ENCODE results near the gene GFOD1. TPM values are rescaled to one million over a fixed set of nuclear protein-coding genes. Genes with fewer than 3 reads are reported as not detected.

GFOD1 gene
- total RNA-seq, 1 experiment from 2014 or later = 29.5 TPM

DNA sequence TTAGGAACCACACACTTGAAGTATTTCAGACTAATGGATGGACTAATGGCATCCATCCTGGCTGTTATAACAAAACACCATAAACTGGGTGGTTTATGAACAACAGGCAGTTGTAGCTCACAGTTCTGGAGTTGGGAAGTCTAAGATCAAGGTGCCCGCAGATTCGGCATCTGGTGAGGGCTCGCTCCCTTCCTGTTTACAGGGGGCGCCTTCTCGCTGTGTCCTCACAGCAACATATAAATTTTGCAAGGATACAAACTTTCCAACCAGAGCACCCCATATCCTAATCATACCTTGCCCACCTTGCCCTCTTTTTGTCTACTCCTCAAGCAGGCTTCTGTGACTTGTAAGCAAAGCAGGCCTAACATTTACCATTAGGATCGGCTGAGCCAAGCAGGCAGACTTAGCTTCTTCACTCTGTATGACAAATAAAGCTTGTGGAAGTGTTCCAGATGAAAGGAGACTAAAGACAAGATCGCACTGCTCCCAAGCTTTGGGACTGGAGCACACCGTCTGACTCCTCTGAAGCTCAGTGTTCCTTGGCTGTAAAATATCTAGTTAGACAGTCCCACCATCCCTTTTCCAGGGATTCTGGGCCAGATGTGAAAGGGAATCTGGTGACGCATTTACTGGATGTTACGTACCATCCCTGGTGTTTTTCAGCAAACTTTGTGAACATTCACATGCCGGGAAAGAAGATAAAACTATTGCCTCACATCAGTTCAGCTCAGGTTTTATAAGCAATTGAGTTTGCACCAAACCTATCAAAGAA is 34.9 kb downstream of the GFOD1 start:
- Histone ChIP-seq H3K4me1 (ENCODE audit: low read length) (peaks cover 51% of the 10 kb centered on the region), H2AFZ (ENCODE audit: low read length) (no peak overlapping the region), H3K79me2 (ENCODE audit: low read length) (peaks cover 85% of the 10 kb centered on the region), H3K9me2 (replicated peaks; ENCODE audit: insufficient read depth, low read length) (no peaks in the 10 kb centered on the region), H3K27me3 (ENCODE audit: low read length) (no peaks in the 10 kb centered on the region), H4K20me1 (ENCODE audit: insufficient read depth, low read depth, low read length) (peaks cover 27% of the 10 kb centered on the region), H3K27ac (ENCODE audit: low read length) (no peak overlapping the region), H3K9ac (ENCODE audit: low read length) (no peak overlapping the region), H3K36me3 (ENCODE audit: insufficient read depth, low read length) (peaks cover 12% of the 10 kb centered on the region), H3K9me3 (ENCODE audit: low read length) (no peaks in the 10 kb centered on the region), H3K4me3 (ENCODE audit: low read length) (no peak overlapping the region), H3K4me2 (ENCODE audit: low read depth, low read length, poor library complexity, severe bottlenecking) (no peak overlapping the region)
- DNase-seq = no peak

DNA sequence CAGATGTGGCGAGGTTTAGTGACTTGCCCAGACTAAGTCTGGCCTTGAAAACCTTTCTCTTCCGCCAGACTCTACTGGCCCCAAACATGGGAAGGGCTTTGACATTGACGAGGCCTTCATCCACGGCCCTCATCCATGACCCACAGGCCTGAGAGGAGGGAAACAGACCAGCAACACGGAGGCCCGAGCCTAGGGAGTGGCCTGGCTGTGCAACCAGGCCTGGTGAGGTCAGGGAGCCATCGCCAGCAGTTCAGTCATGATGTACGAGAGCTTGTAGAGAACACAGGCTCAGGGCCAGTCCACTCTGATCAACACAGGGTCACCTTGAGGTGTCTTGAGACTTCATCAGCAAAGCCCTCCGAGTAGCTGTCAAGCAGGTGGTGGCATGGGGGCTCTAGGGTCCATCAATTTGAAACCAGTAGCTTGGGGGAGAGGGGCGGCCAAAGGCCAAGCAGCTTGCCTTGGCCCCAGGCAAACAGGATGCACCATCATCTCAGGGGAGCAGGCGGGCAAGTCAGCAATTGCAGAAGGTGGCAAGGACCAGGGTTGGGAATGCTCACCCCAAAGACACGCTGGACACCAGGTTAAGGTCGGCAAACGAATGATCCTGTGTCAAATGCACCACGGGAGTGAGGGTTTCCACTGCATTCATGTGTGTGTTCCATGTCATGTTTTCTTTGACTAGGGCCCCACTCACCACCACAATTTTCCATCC is 36.1 kb downstream of the GFOD1 start:
- H3K9me2 ChIP-seq (replicated peaks; ENCODE audit: insufficient read depth, low read length) = no peaks in the 10 kb centered on the region
- H3K79me2 ChIP-seq (ENCODE audit: low read length) = peaks cover 82% of the 10 kb centered on the region
- peaks cover 40% of the 10 kb centered on the region for H3K4me1 ChIP-seq (ENCODE audit: low read length)
- H3K9me3 ChIP-seq (ENCODE audit: low read length) = no peaks in the 10 kb centered on the region
- H3K27me3 ChIP-seq (ENCODE audit: low read length) = no peaks in the 10 kb centered on the region
- H3K4me2 ChIP-seq (ENCODE audit: low read depth, low read length, poor library complexity, severe bottlenecking) = no peak overlapping the region
- peaks cover 18% of the 10 kb centered on the region for H4K20me1 ChIP-seq (ENCODE audit: insufficient read depth, low read depth, low read length)
- DNase-seq = no peak
- no peak overlapping the region for H3K4me3 ChIP-seq (ENCODE audit: low read length)
- H3K36me3 ChIP-seq (ENCODE audit: insufficient read depth, low read length) = peaks cover 12% of the 10 kb centered on the region
- no peak overlapping the region for H3K9ac ChIP-seq (ENCODE audit: low read length)
- no peak overlapping the region for H3K27ac ChIP-seq (ENCODE audit: low read length)
- no peak overlapping the region for H2AFZ ChIP-seq (ENCODE audit: low read length)

DNA sequence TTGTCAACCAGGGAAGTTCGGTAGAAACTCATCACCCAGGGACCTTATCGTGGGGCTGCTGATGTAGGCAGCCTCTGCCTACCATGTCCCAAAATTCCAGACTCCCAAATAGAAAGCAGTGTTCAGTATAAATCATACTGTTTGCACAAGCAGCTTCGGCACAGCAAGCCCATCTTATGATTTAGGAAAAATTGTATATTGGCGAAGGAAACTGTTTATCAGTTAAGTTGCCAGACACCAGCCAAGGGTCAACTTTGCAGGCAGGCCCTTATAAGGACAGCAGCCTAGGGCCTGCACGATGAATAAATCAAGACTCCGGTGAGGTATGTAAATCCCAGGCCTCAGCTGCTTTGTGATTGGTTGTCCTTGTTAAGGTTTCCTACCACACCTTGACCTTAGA is 36.8 kb downstream of the GFOD1 start:
- Histone ChIP-seq H3K9ac (ENCODE audit: low read length) (no peak overlapping the region), H3K79me2 (ENCODE audit: low read length) (peaks cover 82% of the 10 kb centered on the region), H3K4me1 (ENCODE audit: low read length) (peaks cover 36% of the 10 kb centered on the region), H3K9me3 (ENCODE audit: low read length) (no peaks in the 10 kb centered on the region), H2AFZ (ENCODE audit: low read length) (no peak overlapping the region), H3K4me2 (ENCODE audit: low read depth, low read length, poor library complexity, severe bottlenecking) (no peak overlapping the region), H3K9me2 (replicated peaks; ENCODE audit: insufficient read depth, low read length) (no peaks in the 10 kb centered on the region), H4K20me1 (ENCODE audit: insufficient read depth, low read depth, low read length) (peaks cover 17% of the 10 kb centered on the region; the same call in 1 of the 2 replicates), H3K4me3 (ENCODE audit: low read length) (no peak overlapping the region), H3K27ac (ENCODE audit: low read length) (no peak overlapping the region), H3K36me3 (ENCODE audit: insufficient read depth, low read length) (peaks cover 12% of the 10 kb centered on the region), H3K27me3 (ENCODE audit: low read length) (no peaks in the 10 kb centered on the region)
- no peak for DNase-seq

DNA sequence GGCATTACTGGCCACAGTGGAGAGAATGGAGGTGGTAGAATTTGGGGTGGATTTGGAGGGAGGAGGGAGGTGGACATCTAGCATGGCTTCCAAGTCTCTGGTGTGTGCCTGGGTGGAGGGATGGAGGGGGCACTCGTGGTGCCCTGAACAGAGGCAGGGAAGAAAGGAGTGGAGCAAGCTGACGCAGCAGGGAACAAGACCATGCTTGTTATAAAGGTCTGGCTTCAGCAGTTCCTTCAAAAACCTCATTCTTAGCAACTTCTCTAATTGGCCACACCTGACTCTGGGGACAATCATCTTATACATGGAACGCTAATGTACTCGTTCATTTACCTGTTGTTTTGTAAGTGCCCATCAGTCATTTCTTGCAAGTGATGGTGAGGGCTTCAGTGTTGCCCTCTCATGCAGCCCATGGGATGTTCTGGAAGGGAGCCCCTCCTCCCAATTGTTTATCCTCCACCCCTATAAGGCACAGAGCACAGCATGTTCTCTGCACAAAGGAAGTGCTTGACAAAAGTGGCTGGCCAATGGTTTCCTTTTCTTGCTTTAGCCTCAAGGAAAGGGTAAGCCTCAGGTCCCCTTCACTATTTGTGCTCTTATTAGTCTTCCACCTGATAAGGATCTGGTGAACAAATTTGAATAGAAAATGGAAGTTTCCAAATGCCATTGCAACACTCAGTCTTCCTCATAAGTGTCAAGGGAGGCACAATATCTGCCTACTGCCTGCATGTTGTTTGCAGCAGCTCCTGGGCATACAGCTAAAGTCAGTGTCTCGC is 39.3 kb downstream of the GFOD1 start:
- Histone ChIP-seq H4K20me1 (ENCODE audit: insufficient read depth, low read depth, low read length) (0 out of 2 replicates have a peak, but pooled peaks cover 7% of the 10 kb centered on the region), H2AFZ (ENCODE audit: low read length) (no peak overlapping the region), H3K9me2 (replicated peaks; ENCODE audit: insufficient read depth, low read length) (no peaks in the 10 kb centered on the region), H3K36me3 (ENCODE audit: insufficient read depth, low read length) (peaks cover 9% of the 10 kb centered on the region), H3K27ac (ENCODE audit: low read length) (peak overlapping the region; percentile 64), H3K4me3 (ENCODE audit: low read length) (no peak overlapping the region), H3K79me2 (ENCODE audit: low read length) (peaks cover 73% of the 10 kb centered on the region), H3K4me2 (ENCODE audit: low read depth, low read length, poor library complexity, severe bottlenecking) (peak overlapping the region; percentile 36), H3K4me1 (ENCODE audit: low read length) (peaks cover 19% of the 10 kb centered on the region), H3K27me3 (ENCODE audit: low read length) (no peaks in the 10 kb centered on the region), H3K9me3 (ENCODE audit: low read length) (no peaks in the 10 kb centered on the region), H3K9ac (ENCODE audit: low read length) (no peak overlapping the region)
- DNase-seq = peak; percentile 53

DNA sequence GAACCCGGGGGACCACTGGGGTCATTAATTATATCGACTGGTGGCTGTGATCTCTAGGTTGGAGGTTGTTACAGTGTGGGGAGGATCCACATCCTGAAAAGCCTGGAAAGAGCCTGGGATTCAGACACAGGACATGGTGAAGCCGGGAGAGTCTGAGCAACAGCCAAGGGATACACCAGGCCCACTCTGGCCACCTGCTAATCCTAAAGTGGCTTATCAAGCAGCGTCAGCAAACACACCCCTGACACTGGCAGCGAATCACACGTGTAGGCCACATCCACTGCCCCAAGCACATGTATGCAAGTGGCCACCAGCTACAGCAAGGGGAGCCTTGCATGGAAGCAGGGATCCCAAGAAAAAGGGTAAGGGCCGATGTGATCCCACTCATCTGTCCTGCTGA is 41.0 kb downstream of the GFOD1 start:
- Histone ChIP-seq H3K4me3 (ENCODE audit: low read length) (no peak overlapping the region), H3K4me2 (ENCODE audit: low read depth, low read length, poor library complexity, severe bottlenecking) (no peak overlapping the region), H3K9ac (ENCODE audit: low read length) (no peak overlapping the region), H3K4me1 (ENCODE audit: low read length) (peaks cover 19% of the 10 kb centered on the region), H2AFZ (ENCODE audit: low read length) (no peak overlapping the region), H3K79me2 (ENCODE audit: low read length) (peaks cover 75% of the 10 kb centered on the region), H3K27ac (ENCODE audit: low read length) (no peak overlapping the region), H3K27me3 (ENCODE audit: low read length) (no peaks in the 10 kb centered on the region), H3K9me3 (ENCODE audit: low read length) (no peaks in the 10 kb centered on the region), H3K36me3 (ENCODE audit: insufficient read depth, low read length) (no peaks in the 10 kb centered on the region; the same call in 1 of the 2 replicates), H3K9me2 (replicated peaks; ENCODE audit: insufficient read depth, low read length) (no peaks in the 10 kb centered on the region), H4K20me1 (ENCODE audit: insufficient read depth, low read depth, low read length) (0 out of 2 replicates have a peak, but pooled peaks cover 7% of the 10 kb centered on the region)
- no peak for DNase-seq

DNA sequence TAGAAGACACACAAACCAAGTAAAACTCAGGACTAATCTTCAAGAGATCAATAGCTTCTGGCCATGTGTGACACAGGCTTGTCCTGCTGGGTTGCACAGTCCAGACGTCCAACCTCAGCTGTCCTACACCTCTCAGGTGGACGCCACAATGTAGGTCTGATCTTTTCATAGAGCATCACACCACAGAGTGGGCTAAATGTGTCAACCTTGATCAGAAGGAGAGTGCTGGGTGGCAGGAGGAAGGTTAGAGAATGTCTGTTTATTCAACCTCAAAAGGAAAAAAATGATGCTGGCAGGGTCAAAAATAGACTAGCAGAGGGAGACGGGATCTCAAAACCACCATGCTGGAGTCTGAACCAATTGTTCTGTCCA is 41.7 kb downstream of the GFOD1 start:
- no peaks in the 10 kb centered on the region for H3K9me3 ChIP-seq (ENCODE audit: low read length)
- H3K4me1 ChIP-seq (ENCODE audit: low read length) = peaks cover 19% of the 10 kb centered on the region
- no peaks in the 10 kb centered on the region for H3K36me3 ChIP-seq (ENCODE audit: insufficient read depth, low read length)
- no peak overlapping the region for H3K4me2 ChIP-seq (ENCODE audit: low read depth, low read length, poor library complexity, severe bottlenecking)
- H3K9ac ChIP-seq (ENCODE audit: low read length) = no peak overlapping the region
- no peak overlapping the region for H3K27ac ChIP-seq (ENCODE audit: low read length)
- no peaks in the 10 kb centered on the region for H3K27me3 ChIP-seq (ENCODE audit: low read length)
- 0 out of 2 replicates have a peak, but pooled peaks cover 8% of the 10 kb centered on the region for H4K20me1 ChIP-seq (ENCODE audit: insufficient read depth, low read depth, low read length)
- H3K9me2 ChIP-seq (replicated peaks; ENCODE audit: insufficient read depth, low read length) = no peaks in the 10 kb centered on the region
- peaks cover 75% of the 10 kb centered on the region for H3K79me2 ChIP-seq (ENCODE audit: low read length)
- H2AFZ ChIP-seq (ENCODE audit: low read length) = no peak overlapping the region
- no peak for DNase-seq
- no peak overlapping the region for H3K4me3 ChIP-seq (ENCODE audit: low read length)

DNA sequence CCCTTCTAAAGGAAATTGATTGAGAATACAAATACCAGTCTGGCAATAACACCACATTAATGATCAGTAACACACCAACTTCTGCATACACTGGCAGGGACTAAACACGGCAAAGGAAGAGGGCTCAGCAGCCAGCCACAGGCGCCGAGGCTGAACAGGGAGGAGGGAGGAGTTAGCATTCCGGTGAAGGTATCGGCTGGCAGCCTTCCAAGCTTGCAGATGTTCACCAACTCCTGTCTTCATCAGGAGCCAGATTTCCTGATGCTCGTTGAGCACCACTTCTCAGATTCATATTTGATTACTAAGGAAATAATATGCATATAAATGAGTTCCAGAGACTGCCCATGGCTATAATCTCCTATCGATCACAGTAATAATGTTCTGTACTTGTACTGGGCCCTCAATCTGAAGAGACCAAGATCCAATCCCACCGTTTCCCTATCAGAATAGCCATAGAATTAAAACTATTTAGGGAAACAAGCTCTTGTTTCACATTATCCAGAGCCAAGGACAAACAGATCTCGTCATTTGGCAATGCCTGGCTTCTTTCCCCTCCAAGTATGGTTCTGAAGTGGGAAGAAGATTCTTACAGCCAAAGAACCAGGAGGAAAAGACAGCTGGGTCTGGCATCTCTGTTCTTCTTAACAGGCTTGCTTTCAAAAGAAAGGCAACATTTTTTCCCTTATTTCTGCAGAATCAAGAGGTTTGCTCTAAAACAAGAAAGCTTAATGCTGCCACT is 42.2 kb downstream of the GFOD1 start:
- Histone ChIP-seq H3K79me2 (ENCODE audit: low read length) (peaks cover 75% of the 10 kb centered on the region), H3K9ac (ENCODE audit: low read length) (no peak overlapping the region), H4K20me1 (ENCODE audit: insufficient read depth, low read depth, low read length) (0 out of 2 replicates have a peak, but pooled peaks cover 12% of the 10 kb centered on the region), H3K9me2 (replicated peaks; ENCODE audit: insufficient read depth, low read length) (no peaks in the 10 kb centered on the region), H3K9me3 (ENCODE audit: low read length) (no peaks in the 10 kb centered on the region), H3K4me1 (ENCODE audit: low read length) (peaks cover 19% of the 10 kb centered on the region), H2AFZ (ENCODE audit: low read length) (no peak overlapping the region), H3K36me3 (ENCODE audit: insufficient read depth, low read length) (no peaks in the 10 kb centered on the region), H3K4me3 (ENCODE audit: low read length) (no peak overlapping the region), H3K27ac (ENCODE audit: low read length) (no peak overlapping the region), H3K27me3 (ENCODE audit: low read length) (no peaks in the 10 kb centered on the region), H3K4me2 (ENCODE audit: low read depth, low read length, poor library complexity, severe bottlenecking) (no peak overlapping the region)
- DNase-seq = no peak

All from Karpas-422 (cell line).